SJCRH30 (cell line): ENCODE data around the gene AGA. TPM values are rescaled to one million over a fixed set of nuclear protein-coding genes. Genes with fewer than 3 reads are reported as not detected.

Experiments used
- DNase-seq, 2 experiments: peaks; one replicate each; pipeline ENCODE4 v3.0.0-alpha.2; 2015 to 2020
- H3K27ac ChIP-seq: fragments of 250-450 bp; sonication (Bioruptor Pico); 2 replicates; pipeline ENCODE4 v1.5.1; 2020; ENCODE audit warnings: mild to moderate bottlenecking, moderate library complexity
- H3K27me3 ChIP-seq: fragments of 250-450 bp; sonication (Bioruptor Pico); 2 replicates; pipeline ENCODE4 v1.5.1; 2020; ENCODE audit warnings: mild to moderate bottlenecking, moderate library complexity
- H3K36me3 ChIP-seq: fragments of 250-450 bp; sonication (Bioruptor Pico); 2 replicates; pipeline ENCODE4 v1.5.1; 2020; ENCODE audit warnings: mild to moderate bottlenecking, moderate library complexity
- H3K4me1 ChIP-seq: fragments of 250-450 bp; sonication (Bioruptor Pico); 2 replicates; pipeline ENCODE4 v1.5.1; 2020; ENCODE audit warnings: mild to moderate bottlenecking, moderate library complexity
- H3K4me3 ChIP-seq: fragments of 250-450 bp; sonication (Bioruptor Pico); 2 replicates; pipeline ENCODE4 v1.5.1; 2020; ENCODE audit warnings: mild to moderate bottlenecking, moderate library complexity
- H3K9me3 ChIP-seq: fragments of 250-450 bp; sonication (Bioruptor Pico); replicated peaks from 2 replicates; pipeline ENCODE4 v1.5.1; 2020; ENCODE audit warnings: mild to moderate bottlenecking, moderate library complexity
- total RNA-seq: library from RNA; depleted of rRNA; stranded (reverse); fragments of >200 nt; shearing (Covaris generic); gene quantifications from 2 replicates; pipeline ENCODE4 v1.2.3, GENCODE V29; 2014; rRNA removed

Gene AGA
- total RNA-seq = 1.5 and 1.9 TPM in 2 replicates

DNA sequence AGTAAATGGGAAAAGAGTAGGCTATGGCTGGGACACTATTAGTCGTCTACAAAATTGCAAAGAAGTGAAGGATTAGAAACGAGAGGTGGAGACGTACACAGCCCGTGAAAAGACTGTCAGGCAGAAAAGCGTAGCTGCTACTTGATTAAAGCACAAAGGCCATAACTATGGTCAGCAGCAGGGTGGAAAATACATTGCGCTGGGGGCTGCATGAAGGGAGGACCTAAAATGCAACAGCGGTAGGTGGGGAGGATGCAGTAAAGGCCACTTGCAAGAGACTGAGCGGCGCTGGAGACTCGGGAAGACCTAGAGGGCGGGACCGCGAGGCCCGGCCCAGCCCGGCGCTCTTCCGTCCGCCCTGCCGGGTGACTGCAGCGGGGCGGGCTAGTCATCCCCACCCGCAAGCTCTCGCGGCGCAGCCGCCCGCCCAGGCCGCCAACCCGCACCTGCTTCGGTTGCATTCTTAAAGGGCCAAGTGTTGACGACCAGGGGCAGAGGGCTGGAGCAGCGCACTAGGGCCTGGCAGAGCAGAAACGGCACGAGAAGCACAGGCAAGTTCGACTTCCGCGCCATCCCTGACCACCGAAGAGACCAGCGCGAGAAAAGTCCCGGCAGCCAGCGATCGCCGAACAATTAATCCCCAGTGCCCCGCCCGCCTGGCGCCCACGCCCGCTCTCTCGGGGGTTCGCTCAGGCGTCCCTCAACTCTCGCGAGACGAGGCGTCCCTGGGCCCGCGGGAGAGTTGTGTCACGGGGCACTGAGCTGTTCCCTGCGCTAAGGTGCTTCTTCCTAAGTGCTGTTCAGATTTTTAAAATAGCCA is at the start of gene AGA:
Gene AGA (minus strand): TSS at position 635 of the 820 bp plus-strand sequence. CDS start 62 bp downstream, at position 573.
- Histone ChIP-seq H3K27me3 (no peaks in the 10 kb centered on the region), H3K4me1 (no peaks in the 10 kb centered on the region; the same call in 1 of the 2 replicates), H3K9me3 (no peaks in the 10 kb centered on the region), H3K27ac (peak within 1 kb of the TSS; percentile 88), H3K4me3 (peak within 1 kb of the TSS; percentile 69), H3K36me3 (no peaks in the 10 kb centered on the region)
- DNase-seq = peak; percentile 88

DNA sequence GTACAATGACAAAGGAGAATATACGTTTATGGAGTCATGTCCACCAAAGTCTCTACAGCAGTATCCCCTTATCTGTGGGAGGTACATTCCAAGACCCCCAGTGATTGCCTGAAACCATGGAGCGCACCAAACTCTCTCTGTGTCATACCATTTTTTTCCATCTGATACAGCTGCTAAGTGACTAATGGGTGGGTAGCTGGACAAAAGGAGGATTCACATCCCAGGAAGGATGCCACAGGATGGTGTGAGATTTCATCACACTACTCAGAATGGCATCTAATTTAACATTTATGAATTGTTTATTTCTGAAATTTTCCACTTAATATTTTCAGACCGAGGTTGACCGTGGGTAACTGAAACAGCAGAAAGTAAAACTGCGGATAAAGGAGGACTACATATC is 49.8 kb upstream of the AGA start:
- no peak for DNase-seq
- H3K9me3 ChIP-seq = no peaks in the 10 kb centered on the region
- no peak overlapping the region for H3K27ac ChIP-seq

DNA sequence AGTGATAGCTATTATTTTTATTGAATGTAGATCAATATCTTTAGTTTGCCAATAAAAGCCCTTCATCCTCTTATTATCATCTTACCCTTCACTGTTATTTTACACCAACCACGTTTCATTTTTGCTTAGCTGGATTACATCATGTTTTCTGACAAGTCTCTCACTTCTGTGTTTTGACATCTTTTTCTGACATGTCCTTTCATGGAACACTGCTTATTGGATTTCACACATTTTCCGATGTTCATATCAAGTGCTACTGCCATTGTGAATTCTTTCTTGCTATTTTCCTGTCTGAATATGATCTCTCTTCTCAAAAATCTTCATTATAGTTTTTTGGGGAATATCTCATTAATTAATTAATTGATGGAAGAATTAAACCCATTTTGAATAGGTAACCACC is 48.5 kb upstream of the AGA start:
- H3K9me3 ChIP-seq = no peaks in the 10 kb centered on the region
- H3K4me3 ChIP-seq = no peak overlapping the region
- no peaks in the 10 kb centered on the region for H3K36me3 ChIP-seq
- no peaks in the 10 kb centered on the region for H3K4me1 ChIP-seq
- H3K27me3 ChIP-seq = no peaks in the 10 kb centered on the region
- no peak overlapping the region for H3K27ac ChIP-seq
- DNase-seq = no peak

More for the DNA sequence above, 49.8 kb upstream of the AGA start:
- Histone ChIP-seq H3K27me3 (no peaks in the 10 kb centered on the region), H3K4me1 (no peaks in the 10 kb centered on the region), H3K4me3 (no peak overlapping the region), H3K36me3 (no peaks in the 10 kb centered on the region)

DNA sequence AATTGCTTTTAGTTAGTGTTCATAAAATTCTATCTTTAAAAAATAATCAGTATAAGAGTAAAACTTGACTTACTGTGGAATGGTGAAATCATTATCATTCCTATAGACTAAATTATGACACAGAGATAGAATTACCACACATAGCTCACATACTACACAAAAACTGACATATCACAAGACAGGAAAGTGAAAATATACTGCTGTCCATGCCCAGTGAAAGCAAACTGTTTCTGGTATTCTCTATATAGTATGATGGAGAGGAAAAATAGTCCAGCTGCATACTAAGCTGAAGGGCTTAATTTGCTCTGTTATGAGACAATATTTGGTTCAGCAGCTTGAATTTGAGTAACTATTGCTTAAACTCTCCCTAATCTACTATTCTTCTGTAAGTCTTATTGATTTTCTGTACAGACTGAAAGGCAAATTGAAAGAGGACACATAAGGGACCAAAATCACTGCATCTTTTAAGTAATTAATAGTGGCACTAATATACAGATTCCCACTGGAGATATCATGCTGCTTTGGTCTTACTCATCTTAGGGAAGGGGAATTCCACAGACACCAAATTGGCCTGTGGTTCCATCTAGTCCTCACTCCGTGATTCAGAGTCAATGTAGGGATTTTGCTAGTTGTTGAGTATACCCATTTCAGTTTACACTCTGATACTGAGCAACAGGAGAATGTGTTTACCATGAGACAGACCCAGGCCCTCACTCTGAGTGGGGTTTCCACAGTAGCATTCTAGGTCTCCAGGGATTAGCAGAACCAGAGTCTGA is 47.4 kb upstream of the AGA start:
- DNase-seq = no peak
- Histone ChIP-seq H3K27ac (no peak overlapping the region), H3K4me1 (no peaks in the 10 kb centered on the region; the same call in none of the 2 replicates), H3K36me3 (no peaks in the 10 kb centered on the region), H3K4me3 (no peak overlapping the region), H3K27me3 (no peaks in the 10 kb centered on the region), H3K9me3 (no peaks in the 10 kb centered on the region)

DNA sequence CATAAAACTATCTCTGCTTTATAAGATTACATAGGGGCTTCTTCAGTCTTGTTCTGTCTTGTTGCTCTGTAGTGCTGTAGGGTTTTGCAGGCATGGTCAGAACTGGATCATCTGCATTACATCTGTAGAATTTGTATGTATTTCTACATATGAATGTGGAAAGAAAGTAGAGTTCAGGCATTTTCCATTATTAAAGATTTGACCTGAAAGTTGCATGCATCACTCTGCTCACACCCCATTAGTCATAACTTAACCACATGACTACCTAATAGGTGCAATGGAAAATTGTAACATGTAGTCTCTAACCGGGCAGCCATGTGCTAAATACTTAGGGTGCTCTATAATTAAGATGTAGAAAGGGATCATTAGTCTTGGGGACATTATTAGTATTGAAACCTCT is 45.7 kb upstream of the AGA start:
- no peak overlapping the region for H3K4me3 ChIP-seq
- H3K27me3 ChIP-seq = no peaks in the 10 kb centered on the region
- no peak for DNase-seq
- H3K9me3 ChIP-seq = no peaks in the 10 kb centered on the region
- no peaks in the 10 kb centered on the region for H3K36me3 ChIP-seq
- peaks cover 5% of the 10 kb centered on the region for H3K4me1 ChIP-seq
- H3K27ac ChIP-seq = no peak overlapping the region

DNA sequence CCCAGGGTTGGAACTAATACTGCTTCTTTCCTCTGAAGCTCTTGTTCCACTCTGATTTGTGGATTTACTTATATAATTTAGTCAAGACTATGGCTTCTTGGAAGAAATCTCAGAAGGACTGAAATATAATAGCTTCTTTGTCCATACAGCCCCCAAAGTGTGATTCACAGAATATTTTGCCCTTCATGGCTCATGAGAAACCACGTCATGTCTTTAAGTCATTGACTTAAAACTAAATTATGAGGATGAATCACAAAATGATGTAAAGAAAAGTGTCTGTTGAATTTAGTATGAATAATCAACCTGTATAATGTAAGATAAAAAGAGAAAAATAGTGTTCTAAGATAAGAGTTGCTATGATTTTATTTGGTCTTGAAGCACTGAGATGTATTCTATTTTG is 43.3 kb upstream of the AGA start:
- H3K27ac ChIP-seq = no peak overlapping the region
- peaks cover 5% of the 10 kb centered on the region for H3K4me1 ChIP-seq
- H3K27me3 ChIP-seq = no peaks in the 10 kb centered on the region
- H3K36me3 ChIP-seq = no peaks in the 10 kb centered on the region
- H3K9me3 ChIP-seq = no peaks in the 10 kb centered on the region
- H3K4me3 ChIP-seq = no peak overlapping the region
- DNase-seq = no peak

DNA sequence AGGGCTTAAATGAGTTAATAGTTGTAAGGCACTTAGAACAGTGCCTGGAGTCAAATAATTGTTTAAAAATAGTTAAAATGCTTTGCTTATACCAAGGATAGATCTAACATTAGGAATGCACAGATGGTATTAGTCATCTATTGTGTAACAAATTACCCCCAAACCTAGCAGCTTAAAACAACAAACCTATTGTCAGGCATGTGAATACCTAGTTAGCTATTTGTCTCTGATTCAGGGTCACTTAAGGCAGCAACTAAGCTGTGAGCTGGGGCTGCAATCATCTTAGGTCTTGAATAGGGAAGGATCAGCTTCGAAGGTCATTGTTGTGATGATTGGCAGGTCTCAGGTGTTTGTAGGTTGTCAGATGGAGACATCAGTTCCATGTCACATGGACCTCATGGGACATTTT is 42.4 kb upstream of the AGA start:
- Histone ChIP-seq H3K9me3 (no peaks in the 10 kb centered on the region), H3K36me3 (no peaks in the 10 kb centered on the region), H3K4me1 (peaks cover 5% of the 10 kb centered on the region), H3K27me3 (no peaks in the 10 kb centered on the region), H3K4me3 (no peak overlapping the region), H3K27ac (no peak overlapping the region)
- peak in 1 of 2 experiments; percentile 1 for DNase-seq

DNA sequence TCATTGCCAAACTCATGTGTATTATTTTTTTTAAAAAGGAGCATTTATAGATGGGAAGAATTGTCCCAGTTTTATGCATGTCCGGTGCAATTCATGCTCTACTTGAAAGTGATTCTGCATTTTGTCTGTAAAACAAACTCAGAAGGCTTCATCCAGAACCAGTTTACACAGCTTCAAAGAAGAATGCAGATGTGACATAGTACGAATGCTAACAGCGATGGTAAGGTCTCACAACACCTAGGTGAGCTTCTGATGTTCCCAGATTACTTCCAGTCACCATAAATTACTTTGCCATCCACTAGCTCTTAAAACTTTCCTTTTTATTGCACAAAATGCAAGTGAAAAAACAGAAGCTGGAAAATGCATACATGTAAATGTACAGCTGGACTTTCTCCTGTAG is 41.5 kb upstream of the AGA start:
- no peak for DNase-seq
- H3K4me3 ChIP-seq = no peak overlapping the region
- H3K27me3 ChIP-seq = no peaks in the 10 kb centered on the region
- no peaks in the 10 kb centered on the region for H3K36me3 ChIP-seq
- H3K4me1 ChIP-seq = peaks cover 5% of the 10 kb centered on the region
- H3K9me3 ChIP-seq = no peaks in the 10 kb centered on the region
- no peak overlapping the region for H3K27ac ChIP-seq

DNA sequence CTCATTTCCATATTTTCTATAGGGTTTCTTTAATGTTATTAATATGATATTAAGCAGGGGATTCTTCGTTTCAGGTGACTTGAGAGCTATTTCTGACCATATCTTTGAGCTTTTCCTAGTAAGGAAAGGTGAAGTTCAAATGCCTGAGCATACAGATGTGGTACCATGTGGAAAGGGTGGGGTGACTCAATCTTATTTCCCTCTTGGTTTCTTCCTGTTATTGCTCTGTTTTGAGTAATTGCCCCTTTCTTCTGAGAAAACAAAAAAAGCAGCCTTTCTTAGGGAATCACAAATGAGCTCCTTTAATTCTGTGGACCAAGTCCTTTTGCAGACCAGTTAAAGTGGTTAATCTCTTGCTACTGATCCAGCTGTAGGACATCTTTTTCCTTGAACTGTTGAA is 41.0 kb upstream of the AGA start:
- no peak overlapping the region for H3K27ac ChIP-seq
- no peak for DNase-seq
- no peaks in the 10 kb centered on the region for H3K9me3 ChIP-seq
- no peak overlapping the region for H3K4me3 ChIP-seq
- H3K36me3 ChIP-seq = no peaks in the 10 kb centered on the region
- peaks cover 5% of the 10 kb centered on the region for H3K4me1 ChIP-seq
- no peaks in the 10 kb centered on the region for H3K27me3 ChIP-seq

DNA sequence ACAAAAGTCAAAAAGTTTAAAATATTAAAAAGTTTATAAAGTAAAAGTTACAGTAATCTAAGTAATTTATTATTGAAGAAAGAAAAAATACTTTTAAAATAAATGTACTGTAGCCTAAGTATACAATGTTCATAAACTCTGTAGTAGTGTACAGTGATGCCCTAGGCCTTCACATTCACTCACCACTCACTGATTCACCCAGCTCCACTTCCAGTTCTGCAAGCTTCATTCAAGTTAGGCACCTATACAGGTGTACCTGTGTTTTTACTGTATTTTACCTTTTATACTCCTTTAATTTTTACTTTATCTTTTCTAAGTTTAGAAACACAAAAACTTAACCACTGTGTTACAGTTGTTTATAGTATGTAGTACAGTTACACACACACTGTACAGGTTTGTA is 40.1 kb upstream of the AGA start:
- H3K27me3 ChIP-seq = no peaks in the 10 kb centered on the region
- no peaks in the 10 kb centered on the region for H3K36me3 ChIP-seq
- no peaks in the 10 kb centered on the region for H3K9me3 ChIP-seq
- H3K4me3 ChIP-seq = no peak overlapping the region
- no peak for DNase-seq
- H3K27ac ChIP-seq = no peak overlapping the region
- H3K4me1 ChIP-seq = peaks cover 5% of the 10 kb centered on the region

DNA sequence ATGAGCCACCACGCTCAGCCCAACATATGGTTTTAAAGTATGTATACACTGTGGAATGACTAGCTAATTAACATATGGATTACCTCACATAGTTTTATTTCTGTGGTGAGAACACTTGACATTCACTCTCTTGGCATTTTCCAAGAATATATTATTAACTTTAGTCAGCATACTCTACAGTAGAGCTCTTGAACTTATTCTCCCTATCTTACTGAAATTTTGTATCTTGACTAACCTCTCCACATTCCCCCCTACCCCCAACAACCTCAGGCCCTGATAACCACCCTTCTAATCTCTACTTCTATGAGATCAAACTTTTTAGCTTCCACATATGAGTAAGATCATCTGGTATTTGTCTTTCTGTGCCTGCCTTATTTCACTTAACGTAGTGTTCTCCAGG is 38.6 kb upstream of the AGA start:
- no peaks in the 10 kb centered on the region for H3K36me3 ChIP-seq
- H3K4me3 ChIP-seq = no peak overlapping the region
- no peaks in the 10 kb centered on the region for H3K9me3 ChIP-seq
- H3K27ac ChIP-seq = no peak overlapping the region
- H3K27me3 ChIP-seq = no peaks in the 10 kb centered on the region
- DNase-seq = no peak
- peaks cover 5% of the 10 kb centered on the region for H3K4me1 ChIP-seq

DNA sequence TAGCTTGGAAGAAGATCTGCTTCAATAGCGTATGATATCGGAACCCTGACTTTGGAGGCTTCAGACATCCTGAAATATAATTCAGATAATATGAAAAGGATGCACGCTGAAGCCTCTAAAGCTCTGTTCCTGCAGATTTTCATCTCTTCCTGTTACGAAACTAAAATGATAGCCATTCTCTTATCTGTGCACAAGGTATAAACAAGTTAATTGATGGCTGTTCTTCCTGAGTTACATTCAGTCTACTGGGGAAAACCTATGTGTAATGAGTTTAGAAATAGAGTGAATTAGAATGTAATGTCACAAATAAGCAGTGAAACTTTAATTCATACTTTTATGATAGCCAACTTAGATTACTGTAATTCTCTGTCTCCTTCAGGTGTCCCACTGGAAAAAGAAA is 36.8 kb upstream of the AGA start:
- H3K27ac ChIP-seq = no peak overlapping the region
- no peaks in the 10 kb centered on the region for H3K9me3 ChIP-seq
- H3K27me3 ChIP-seq = no peaks in the 10 kb centered on the region
- no peaks in the 10 kb centered on the region for H3K36me3 ChIP-seq
- no peaks in the 10 kb centered on the region for H3K4me1 ChIP-seq
- DNase-seq = no peak
- H3K4me3 ChIP-seq = no peak overlapping the region

DNA sequence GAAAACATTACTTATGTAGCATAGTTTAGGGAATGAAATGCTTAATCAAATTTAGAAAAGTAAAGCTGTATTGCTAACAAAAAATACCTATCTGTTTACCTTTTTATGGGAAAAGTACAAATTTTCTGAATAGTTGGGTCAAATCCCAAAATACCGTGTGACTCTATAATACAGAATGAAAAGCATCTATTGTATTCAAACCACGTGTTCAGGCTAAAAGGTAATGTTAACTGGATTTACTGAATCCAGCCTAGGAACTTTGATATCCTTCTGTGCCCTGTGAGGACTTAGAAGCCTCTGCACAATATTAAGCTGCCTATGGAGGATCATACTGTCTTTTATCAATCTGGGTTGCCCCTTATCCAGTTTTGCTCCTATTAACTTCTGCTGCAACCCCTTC is 36.3 kb upstream of the AGA start:
- H3K4me1 ChIP-seq = no peaks in the 10 kb centered on the region
- H3K36me3 ChIP-seq = no peaks in the 10 kb centered on the region
- H3K9me3 ChIP-seq = no peaks in the 10 kb centered on the region
- no peak overlapping the region for H3K27ac ChIP-seq
- no peaks in the 10 kb centered on the region for H3K27me3 ChIP-seq
- H3K4me3 ChIP-seq = no peak overlapping the region
- DNase-seq = no peak

DNA sequence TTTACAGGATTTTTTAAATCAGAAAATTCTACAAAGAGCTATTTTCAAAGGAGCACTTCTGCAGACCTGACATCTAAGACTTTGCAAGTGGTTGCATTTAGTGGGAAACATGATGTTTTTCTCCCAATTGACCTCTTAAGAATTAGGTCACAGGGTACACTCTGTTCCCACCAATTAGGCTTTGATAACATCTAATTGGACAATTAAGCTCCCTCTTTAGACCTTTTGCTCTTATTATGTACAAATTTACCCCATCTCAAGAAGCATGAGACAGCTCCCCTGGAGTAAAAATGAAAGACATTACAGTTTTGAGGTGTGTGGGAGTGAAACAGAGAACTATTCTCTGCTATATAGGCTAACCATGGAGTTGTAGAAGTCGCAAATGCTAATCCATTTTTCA is 31.8 kb upstream of the AGA start:
- no peaks in the 10 kb centered on the region for H3K4me1 ChIP-seq
- no peaks in the 10 kb centered on the region for H3K27me3 ChIP-seq

DNA sequence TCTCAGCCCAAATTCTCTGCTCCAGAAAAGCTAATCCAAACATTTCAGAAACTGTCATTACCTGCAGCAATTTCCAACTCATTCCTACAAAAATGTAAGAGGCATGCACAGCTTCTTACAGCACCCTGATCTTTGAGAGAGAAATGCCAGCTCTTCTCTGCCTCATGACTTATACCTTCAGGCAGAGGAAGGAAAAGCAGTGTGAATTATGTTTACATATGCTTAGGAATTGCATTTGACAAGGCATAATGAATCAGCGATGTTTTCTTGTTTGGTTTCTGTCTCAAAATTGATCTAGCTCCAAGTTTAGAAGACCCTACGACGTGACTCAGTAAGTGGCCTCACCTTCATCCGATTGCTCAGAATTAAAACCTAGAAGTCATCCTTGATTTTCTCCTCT is 21.8 kb upstream of the AGA start:
- Histone ChIP-seq H3K36me3 (no peaks in the 10 kb centered on the region), H3K4me1 (no peaks in the 10 kb centered on the region), H3K9me3 (no peaks in the 10 kb centered on the region), H3K27me3 (no peaks in the 10 kb centered on the region), H3K4me3 (no peak overlapping the region), H3K27ac (no peak overlapping the region)
- no peak for DNase-seq

More for the DNA sequence above, 31.8 kb upstream of the AGA start:
- no peak overlapping the region for H3K4me3 ChIP-seq
- no peaks in the 10 kb centered on the region for H3K36me3 ChIP-seq
- no peak for DNase-seq
- H3K9me3 ChIP-seq = no peaks in the 10 kb centered on the region
- H3K27ac ChIP-seq = no peak overlapping the region
